GM21526 (cell line): ENCODE data around the gene ASCL4.
A peak's percentile ranks its signal among the peaks of the same experiment; 100 is the strongest.
"Not testable (repeated sequence)": the region's sequence is repeated elsewhere in the genome, so short reads cannot be mapped to it uniquely, and the experiment has no call there.

Experiments
- ATAC-seq: cut with Tn5 transposase; IDR thresholded peaks from one replicate; pipeline ENCODE4 v1.9.1; 2021; ENCODE audit warnings: moderate library complexity; ENCODE audit not compliant: unreplicated experiment, low FRiP score

The ASCL4 gene, protein sequence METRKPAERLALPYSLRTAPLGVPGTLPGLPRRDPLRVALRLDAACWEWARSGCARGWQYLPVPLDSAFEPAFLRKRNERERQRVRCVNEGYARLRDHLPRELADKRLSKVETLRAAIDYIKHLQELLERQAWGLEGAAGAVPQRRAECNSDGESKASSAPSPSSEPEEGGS

DNA sequence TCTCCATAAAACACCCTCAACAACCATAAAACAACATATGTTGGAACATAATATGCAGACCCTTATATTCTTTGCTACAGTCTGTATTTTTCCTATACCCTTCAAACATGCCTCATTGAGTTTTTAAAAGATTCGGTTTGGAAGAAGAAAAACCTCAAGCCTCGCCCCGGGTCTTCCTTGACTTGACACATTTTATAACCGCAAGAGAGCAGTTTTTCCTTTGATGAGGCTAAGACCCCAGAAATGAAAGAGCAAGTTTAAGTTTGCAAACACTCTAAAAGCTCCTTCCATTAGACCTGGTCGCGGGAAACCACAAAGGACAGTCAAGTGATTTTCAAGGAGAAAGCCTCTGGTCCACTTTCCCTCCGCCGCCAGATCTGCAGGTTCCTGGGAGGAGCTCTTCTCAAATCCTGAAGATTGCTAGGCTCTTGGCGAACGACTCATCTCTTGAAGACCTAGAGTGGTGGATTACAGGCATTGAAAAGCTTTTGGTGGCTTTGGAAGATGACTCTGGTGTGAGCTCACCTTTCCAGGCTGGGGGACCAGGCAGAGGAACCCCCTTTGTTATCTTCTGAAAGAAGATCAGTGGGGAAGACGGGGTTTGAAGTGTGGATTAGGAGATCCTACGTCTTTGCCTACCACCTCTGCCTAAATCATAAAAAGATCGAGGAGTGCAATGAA is at the start of gene ASCL4:
Gene ASCL4, plus strand, starts transcription at position 356 of the 681 bp plus-strand sequence. CDS start 515 bp downstream, outside the sequence.
- no peak for ATAC-seq

DNA sequence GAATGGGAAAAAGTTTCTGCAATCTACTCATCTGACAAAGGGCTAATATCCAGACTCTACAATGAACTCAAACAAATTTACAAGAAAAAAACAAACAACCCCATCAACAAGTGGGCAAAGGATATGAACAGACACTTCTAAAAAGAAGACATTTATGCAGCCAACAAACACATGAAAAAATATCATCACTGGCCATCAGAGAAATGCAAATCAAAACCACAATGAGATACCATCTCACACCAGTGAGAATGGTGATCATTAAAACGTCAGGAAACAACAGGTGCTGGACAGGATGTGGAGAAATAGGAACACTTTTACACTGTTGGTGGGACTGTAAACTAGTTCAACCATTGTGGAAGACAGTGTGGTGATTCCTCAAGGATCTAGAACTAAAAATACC is 47.2 kb upstream of the ASCL4 start:
- ATAC-seq, result not testable (repeated sequence)

DNA sequence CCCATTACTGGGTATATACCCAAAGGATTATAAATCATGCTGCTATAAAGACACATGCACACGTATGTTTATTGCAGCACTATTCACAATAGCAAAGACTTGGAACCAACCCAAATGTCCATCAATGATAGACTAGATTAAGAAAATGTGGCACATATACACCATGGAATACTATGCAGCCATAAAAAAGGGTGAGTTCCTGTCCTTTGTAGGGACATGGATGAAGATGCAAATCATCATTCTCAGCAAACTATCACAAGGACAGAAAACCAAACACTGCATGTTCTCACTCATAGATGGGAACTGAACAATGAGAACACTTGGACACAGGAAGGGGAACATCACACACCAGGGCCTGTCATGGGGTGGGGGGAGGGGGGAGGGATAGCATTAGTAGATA is 46.8 kb upstream of the ASCL4 start:
- not testable (repeated sequence) for ATAC-seq

DNA sequence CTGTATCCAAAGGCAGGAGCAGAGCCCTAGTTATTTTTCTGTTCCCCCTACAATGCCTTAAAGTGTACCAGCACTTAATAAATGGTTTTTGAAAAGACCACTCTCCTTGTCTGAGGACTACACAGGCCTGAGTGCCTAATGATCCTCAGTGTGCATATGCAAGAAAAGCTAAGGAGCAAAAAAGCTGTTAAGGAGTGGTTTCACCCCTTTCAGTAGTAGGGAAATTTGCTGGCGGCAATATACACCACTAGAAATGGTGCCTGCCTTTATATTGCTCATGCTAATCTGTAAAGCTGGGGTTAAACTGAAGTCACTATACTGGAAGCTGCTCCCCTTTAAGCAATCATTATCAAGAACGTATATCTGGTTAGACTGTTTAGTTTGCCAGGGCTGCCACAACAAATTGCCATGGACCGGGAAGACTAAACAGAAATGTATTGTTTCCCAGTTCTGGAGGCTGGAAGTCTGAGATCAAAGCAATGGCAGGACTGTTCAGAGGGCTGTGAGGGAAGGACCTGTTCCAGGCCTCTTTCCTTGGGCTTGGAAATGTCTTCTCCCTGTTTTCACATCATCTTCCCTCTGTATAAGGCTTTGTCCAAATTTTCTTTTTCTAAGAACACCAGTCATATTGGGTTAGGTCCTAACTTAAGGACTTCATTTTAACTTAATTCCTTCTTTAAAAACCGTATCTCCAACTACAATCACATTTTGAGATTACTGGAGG is 43.7 kb upstream of the ASCL4 start:
- no peak for ATAC-seq

DNA sequence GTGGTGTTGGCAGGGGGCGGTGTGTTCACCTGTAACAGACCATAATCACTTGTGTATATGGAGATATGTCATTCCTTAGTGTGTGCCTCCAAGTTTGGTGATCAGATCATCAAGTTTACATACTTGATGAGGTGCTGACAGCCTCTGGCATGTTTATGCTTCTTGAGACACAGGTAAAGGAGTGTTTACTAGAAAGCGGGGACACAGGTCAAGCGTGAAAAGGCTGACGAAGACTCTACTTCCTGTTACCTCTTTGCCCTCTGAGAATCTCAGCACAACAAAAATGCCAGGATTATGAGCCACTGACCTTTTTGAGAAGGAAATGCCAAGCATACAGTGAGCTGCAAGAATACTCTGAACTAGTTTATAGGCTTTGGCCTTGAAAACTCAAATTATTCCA is 43.1 kb upstream of the ASCL4 start:
- no peak for ATAC-seq

DNA sequence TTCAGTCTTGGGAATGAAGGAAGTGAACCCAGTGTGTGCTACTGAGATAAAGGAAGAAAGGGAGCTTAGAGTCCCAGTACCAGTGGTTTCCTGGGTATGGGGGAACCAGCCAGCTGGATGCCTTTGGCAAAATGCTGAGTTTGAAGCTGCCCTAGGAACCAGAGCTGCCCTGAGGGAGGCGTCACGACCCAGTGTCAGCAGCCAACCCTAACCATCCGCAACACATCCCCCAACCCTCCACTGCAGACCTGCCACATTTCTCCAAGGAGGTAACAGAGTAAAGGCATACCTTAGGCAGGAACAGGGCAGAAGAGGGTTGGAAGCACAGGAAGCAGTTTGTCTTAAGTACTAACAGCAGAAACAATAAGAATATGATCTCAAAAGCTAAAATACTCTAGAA is 42.1 kb upstream of the ASCL4 start:
- no peak for ATAC-seq

DNA sequence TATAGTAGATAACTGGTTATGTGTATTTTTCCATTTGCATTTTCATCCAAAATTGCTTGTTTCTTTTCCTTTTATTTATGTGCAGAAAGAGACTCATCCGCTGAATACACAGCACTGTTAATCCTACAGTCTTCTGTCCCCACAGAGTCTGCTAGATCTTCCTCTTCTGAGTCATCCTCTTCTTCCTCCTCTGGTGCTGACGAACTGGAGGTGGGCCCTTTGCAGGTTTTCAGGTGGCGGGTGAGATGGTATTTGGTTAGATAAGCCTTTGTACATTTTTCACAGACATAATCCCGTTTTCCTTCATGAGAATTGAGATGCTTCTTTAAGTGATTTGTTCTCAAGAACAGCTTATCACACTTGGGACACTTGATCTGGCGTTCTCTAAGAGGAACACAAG is 40.4 kb upstream of the ASCL4 start:
- no peak for ATAC-seq

DNA sequence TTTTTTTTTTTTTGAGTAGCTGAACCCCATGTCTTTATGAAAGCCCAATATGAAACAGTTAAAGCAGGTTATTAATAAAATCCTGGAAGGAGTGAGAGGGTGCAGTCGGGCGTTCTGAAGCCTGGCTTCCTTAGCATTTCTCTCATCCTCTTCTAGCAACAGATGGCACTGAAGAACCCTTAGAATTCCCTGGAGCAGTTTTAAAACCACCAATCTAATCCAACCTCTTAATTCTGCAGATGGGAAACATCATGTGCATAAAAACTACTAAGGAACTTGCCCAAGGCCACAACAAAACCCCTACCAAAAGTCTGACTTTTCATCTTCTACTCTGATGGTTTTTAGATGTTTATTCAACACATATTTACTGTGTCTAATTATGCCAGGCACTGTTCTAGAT is 38.7 kb upstream of the ASCL4 start:
- ATAC-seq, result no peak

DNA sequence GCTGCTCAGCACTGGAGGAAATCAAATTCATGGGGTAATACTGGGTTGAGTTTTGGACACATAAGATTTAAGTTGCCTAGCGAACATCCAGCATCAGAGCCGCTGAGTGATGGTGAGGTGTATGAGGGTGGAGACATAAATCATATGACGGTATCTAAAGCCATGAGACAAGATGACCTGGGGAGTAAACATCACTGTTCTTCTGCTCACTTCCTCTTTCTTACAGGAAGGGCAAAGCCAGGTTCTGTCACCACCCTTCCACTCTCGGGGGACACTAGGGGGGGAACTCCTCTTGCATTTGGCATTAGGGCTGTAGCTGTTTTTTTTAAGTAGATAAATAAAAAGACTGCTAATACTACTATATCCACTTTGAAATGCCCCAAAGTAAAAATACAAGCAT is 37.6 kb upstream of the ASCL4 start:
- peak; percentile 92 for ATAC-seq

DNA sequence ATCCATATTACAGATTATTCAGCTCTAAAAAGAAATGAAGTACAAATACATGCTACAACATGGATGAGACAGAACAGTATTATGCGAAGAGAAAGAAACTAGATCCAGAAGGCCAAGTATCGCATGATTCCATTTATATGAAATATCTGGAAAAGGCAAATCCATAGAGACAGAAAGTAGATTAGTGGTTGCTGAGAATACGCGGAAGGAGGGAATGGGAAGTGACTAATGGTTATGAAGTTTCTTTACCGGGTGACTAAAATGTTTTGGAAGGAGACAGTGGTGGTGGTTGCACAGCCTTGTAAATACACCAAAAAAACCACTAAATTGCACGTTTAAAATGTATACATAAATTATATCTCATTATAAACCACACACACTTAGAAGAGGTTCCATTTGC is 26.0 kb upstream of the ASCL4 start:
- ATAC-seq, result no peak

DNA sequence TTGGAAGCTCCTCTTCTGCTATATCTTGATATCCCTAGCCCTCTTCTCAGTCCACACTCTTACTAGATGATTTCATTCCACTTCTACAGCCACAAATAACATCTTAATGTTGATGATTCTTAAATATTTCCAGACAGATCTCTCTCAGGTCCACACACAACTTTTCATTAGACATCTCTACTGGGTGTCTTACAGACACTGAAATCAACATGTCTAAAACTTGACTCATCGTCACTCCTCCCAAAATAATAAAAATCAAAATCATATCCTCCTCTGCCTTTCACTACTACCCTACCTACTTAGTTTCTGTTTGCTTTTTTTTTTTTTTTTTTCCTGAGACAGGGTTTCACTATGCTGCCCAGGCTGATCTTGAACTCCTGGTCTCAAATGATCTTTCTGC is 25.4 kb upstream of the ASCL4 start:
- ATAC-seq, result no peak

DNA sequence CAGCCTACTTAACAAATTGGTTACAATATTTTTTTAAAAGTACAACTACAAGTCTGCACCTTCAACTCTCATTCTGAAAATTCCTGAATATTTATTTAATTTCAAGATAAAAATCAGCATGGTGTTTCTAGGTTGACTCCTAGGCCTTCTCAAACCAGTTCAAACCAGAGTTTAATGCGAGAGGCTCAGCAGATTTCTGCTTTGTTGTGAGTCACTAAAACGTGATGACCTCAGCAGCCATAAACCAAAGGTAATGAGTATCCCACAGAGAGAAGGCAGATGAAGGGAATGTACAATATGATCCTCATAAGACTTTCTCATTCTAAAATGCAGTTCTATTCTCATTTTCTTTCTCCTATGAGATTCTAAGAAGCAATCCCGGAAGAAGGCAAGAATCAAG is 15.1 kb upstream of the ASCL4 start:
- no peak for ATAC-seq

DNA sequence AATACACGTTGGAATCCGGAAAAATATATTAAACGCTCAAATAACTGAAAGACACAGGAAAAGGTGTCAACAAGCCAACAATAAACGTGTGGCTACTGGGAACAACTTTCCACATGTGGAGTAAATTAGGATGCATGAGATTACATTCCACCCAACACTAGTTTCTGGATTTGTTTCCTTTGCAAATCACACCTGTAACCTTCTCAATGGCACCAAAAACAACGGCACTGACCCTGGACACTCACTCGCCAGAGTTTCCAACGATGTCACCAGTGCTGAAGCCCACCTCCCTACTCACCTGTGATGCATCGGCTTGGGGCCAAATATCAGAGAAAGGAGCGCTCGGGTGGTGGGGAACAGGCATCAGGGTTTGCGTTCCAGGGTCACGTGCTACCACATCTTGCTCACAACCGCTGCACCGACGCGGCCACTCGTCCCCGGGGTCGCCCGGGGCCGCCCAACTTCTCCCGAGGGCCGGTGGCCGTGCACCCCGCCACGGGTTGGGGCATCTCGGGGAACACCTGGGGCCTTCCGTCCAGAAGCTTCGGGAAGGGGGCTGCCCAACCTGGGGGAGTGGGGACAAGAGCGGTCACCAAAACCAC is 14.2 kb upstream of the ASCL4 start:
- ATAC-seq, result peak; percentile 29

DNA sequence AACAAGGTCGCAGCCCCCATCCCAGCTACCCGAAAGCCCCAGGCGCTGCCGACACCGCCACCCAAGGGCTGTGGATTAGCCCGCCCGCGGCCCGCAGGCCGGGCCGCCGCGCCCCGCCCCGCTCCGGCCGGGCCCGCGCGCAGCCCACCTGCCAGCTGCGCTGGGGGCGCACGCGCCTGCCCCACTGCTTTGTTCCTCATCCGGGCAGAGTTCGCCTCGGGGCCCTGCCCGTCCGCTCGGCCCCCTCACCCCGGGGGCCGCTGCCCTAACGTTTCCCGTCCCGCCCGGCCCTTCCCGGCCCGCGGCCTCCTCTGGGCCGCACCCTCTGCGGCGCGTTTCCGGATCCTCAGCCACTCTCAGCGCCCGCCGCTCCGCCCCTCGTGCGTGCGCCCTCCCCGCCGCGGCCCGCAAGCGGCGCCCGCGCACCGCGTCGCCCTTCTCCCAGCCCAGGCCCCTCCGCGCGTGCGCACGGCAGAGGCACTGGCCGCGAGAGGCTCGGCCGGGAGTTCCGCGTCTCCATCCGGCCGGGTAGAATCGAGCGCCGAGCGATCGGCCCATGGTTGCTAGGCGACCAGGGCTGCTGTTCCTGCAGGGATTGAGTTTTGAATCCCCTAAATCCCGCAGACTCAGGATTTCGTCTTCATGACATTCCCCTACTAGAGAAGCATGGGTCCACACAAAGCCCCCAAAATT is 13.5 kb upstream of the ASCL4 start, which contains the start of gene PRDM4:
Gene PRDM4, minus strand, starts transcription at position 329 of the 693 bp plus-strand sequence. CDS start 622 bp downstream, outside the sequence.
- ATAC-seq, result peak; percentile 93

DNA sequence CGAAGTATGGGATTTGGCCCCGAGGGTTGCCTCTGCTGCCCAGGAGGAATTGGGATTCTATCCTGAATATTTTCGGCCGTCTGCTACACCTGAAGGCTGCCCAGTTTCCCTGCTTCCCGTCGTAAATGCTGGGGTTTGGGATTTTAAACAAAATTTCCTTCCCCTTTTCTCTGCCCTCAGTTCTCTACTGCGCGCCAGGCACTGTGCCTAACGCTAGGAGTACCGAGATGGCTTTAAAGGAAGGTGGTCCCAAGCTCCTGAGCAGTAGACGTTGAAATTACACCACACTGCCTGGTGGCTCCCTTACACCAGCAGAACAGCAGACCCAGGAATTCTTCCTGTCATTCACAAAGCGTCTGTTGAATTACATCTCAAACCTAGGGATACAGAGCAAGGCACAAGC is 13.0 kb upstream of the ASCL4 start:
- ATAC-seq, result no peak

DNA sequence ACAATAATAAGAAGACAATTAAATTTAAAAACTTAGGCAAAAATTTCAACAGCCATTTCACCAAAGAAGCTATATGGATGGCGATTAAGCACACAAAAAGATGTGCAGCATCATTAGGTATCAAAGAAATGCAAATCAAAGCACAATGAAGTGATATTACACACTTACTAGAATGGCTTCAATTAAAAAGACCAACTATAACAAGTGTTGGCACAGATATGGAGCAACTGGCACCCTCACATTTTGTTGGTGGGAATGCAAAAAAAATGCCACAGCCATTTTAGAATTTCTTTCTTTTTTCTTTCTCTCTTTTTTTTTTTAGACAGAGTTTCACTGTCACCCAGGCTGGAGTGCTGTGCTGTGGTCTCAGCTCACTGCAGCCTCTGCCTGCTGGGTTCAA is 11.6 kb upstream of the ASCL4 start:
- ATAC-seq, result no peak

DNA sequence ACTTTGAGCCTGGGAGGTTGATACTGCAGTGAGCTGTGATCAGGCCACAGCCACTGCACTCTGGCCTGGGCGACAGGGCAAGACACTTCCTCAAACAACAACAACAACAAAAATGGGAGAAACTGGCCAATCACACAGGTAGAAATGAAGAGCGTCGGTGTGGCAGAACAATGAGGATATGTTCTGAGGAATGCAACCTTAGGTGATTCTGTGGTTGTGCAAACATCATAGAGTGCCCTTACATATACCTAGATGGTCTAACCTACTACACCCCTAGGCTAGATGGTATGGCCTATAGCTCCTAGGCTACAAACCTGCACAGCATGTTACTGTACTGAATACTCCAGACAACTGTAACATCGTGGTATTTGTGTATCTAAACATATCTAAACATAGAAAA is 9.9 kb upstream of the ASCL4 start:
- ATAC-seq, result no peak

DNA sequence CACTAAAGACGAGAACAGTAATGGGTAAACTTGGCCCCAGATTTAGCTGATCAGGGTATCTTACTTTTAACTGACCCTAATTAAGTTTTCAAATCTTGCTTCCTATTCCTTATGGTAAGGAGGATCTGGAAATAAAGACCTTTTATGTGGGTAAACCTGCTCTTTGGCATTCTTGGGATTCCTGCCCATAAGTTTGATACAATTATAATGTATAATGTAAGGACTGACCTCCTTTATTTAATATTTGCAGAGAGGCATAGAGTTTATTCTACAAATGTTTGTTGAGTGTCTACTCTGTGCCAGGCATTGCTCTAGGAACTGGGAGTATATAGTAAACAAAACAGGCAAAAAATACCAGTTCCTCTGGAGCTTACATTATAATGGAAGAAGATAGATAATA is 9.2 kb upstream of the ASCL4 start:
- no peak for ATAC-seq

DNA sequence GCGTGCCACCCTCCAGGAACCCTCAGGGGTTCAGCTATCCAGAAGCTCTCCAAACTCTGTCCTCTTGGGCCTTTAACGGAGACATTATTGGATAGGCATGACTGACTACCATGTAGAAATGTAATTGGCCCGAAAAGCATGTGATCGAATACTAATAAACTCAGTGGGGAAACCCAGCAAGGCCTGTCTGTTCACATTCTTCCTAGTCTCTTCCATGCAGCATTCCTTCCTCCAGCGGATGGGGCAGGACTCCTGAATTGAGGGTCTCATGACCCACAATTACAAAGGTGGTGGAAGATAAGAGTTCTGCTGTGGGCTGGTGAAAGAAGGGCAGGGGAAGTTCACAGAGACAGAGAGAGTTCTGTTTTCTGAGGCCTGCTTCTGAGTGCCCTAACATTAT is 7.0 kb upstream of the ASCL4 start:
- no peak for ATAC-seq

DNA sequence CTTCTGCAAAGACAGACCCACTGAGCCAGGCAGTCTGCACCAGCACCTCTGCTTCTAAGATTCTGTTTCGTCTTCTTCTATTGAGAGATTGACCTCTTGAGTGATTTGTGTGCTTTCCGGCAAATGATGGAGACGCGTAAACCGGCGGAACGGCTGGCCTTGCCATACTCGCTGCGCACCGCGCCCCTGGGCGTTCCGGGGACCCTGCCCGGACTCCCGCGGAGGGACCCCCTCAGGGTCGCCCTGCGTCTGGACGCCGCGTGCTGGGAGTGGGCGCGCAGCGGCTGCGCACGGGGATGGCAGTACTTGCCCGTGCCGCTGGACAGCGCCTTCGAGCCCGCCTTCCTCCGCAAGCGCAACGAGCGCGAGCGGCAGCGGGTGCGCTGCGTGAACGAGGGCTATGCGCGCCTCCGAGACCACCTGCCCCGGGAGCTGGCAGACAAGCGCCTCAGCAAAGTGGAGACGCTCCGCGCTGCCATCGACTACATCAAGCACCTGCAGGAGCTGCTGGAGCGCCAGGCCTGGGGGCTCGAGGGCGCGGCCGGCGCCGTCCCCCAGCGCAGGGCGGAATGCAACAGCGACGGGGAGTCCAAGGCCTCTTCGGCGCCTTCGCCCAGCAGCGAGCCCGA is 703 bp downstream of the ASCL4 start:
- no peak for ATAC-seq
